Measurements from ENCODE around the gene STYK1.

The STYK1 gene

DNA sequence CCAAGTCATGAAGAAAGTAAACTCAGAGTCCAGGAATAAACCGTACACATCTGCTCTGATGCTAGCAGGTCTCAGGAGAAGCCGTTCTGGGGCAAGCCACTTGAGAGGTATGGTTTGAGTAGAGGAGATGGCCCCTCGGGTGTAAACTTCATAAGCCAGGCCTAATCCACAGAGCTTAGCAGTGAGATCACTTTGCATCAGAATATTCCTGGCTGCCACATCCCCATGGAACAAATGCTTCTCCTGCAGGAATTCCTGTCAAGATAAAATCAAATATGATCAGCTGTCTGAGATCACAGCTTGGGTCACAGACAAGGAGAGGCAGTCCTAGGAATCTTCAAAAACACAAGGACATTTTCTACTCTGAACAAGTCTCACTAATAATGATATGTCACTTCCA is 49.2 kb downstream of the STYK1 start:
- Histone ChIP-seq H3K36me3 (no peaks in the 10 kb centered on the region), H3K27me3 (peaks cover 43% of the 10 kb centered on the region), H3K9me3 (no peaks in the 10 kb centered on the region), H3K4me1 (no peaks in the 10 kb centered on the region), H3K4me3 (ENCODE audit: low read depth, low read length) (no peak overlapping the region)
- DNase-seq, result no peak
- TF ChIP-seq, protein P1, sequence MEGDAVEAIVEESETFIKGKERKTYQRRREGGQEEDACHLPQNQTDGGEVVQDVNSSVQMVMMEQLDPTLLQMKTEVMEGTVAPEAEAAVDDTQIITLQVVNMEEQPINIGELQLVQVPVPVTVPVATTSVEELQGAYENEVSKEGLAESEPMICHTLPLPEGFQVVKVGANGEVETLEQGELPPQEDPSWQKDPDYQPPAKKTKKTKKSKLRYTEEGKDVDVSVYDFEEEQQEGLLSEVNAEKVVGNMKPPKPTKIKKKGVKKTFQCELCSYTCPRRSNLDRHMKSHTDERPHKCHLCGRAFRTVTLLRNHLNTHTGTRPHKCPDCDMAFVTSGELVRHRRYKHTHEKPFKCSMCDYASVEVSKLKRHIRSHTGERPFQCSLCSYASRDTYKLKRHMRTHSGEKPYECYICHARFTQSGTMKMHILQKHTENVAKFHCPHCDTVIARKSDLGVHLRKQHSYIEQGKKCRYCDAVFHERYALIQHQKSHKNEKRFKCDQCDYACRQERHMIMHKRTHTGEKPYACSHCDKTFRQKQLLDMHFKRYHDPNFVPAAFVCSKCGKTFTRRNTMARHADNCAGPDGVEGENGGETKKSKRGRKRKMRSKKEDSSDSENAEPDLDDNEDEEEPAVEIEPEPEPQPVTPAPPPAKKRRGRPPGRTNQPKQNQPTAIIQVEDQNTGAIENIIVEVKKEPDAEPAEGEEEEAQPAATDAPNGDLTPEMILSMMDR (IDR thresholded peaks at IDR 0.05; ENCODE audit: low read depth, low read length), result no peak

DNA sequence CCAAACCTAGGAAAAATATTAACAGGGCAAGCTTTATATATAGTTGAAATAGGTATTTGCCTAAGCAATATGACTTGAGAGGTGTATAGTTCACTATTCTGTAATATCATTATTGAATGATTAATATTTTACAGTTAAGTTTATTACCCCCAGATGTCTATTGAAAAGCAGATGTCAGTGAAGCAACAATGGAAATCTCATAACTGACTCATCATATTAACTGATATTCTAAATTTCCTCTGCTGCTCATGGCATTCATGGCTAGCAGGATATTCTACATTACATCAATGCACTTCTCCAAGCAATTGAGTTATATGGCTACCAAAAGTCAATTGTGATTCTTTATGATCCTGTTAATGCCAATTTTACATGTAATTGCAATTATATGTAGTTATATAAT is 50.7 kb downstream of the STYK1 start:
- TF ChIP-seq, protein P1 (IDR thresholded peaks at IDR 0.05; ENCODE audit: low read depth, low read length), result no peak
- Histone ChIP-seq H3K36me3 (no peaks in the 10 kb centered on the region), H3K4me3 (ENCODE audit: low read depth, low read length) (no peak overlapping the region), H3K27me3 (peaks cover 54% of the 10 kb centered on the region), H3K9me3 (no peaks in the 10 kb centered on the region), H3K4me1 (no peaks in the 10 kb centered on the region)
- DNase-seq, result no peak

DNA sequence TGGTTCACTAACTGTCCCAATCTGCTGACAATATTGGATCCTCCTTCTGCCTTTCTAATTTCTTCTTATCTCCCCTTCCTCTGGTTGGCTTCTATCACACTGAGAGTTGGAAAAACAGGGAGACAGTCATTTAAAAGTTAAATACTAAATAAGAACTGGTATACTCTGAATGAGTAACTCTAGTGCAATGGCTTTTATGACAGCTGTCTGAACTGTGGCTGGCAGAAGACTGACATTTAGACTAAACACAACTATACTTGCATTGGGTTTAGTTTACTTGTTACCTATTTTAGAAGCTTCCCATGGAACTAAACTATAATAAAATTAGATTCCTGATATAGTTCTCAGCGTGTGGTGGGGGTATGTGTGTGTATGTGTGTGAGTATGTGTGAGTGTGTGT is 52.6 kb downstream of the STYK1 start:
- Histone ChIP-seq H3K4me3 (ENCODE audit: low read depth, low read length) (no peak overlapping the region), H3K36me3 (no peaks in the 10 kb centered on the region), H3K9me3 (no peaks in the 10 kb centered on the region), H3K27me3 (peaks cover 68% of the 10 kb centered on the region), H3K4me1 (no peaks in the 10 kb centered on the region)
- no peak for DNase-seq
- TF ChIP-seq, protein P1 (IDR thresholded peaks at IDR 0.05; ENCODE audit: low read depth, low read length), result no peak

DNA sequence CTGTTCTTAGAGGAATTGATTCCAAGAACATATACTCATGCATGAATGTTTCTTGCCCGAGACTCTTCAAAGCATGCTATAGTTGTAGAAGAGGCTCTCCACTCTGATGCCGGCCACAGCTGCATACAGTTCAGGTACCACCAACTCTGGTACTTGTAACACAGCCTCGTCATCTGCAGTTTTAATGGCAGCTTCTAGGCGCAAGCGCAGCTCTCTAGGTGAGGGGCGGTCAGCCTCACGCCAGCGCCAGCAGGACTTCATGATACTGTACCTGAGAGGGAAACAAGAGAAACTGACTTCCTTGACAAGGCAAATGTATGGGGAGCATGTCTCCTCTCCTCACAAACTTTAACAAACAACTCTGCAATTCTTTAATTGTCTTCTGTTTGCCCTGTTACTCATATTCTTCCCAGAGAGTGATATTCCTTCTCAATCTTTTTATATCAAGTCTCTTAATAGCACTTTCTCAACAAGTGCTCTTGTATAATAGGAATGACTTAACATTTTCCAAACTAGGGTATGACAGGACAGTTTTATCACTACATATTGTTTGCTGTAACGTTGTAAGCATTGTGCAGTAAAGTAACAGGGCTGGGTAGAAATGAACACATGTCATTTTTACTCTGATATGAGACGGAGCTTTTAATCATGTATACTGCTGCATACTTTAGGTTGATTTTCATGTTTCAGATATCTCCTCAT is 53.6 kb downstream of the STYK1 start:
- TF ChIP-seq, protein P1 (IDR thresholded peaks at IDR 0.05; ENCODE audit: low read depth, low read length), result no peak
- Histone ChIP-seq H3K9me3 (no peaks in the 10 kb centered on the region), H3K27me3 (peaks cover 69% of the 10 kb centered on the region), H3K4me1 (no peaks in the 10 kb centered on the region), H3K4me3 (ENCODE audit: low read depth, low read length) (no peak overlapping the region), H3K36me3 (no peaks in the 10 kb centered on the region)
- no peak for DNase-seq

DNA sequence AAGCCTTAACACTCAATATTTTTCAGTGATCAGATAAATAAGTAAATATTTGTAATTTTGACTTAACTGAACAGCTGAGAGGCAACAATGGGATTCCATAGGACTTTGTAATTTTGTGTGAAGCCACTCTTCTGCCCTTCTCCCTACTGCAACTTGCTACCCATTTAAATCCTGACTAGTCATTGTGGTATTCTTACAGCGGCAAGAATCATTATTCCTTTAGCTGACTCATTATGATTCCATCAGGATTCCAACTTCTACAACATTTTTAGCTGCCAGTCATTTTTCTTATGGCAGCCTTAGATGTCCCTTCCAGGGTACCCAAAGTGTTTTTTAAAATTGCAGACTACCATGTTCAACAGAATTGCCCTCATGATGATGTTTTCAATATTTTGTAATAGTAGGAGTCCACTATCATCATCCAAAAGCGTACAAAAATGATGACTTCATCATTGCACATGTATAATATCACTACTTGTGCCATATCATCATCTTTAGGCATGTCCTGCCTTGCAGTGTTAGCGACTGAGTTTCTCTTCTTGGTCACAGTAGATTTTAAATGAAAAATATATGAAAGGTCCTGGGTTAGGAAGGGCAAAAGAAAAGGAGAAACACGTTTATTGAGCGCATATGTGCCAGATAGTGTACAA is 55.4 kb downstream of the STYK1 start:
- H3K36me3 ChIP-seq, result no peaks in the 10 kb centered on the region
- H3K9me3 ChIP-seq, result no peaks in the 10 kb centered on the region
- no peaks in the 10 kb centered on the region for H3K4me1 ChIP-seq
- DNase-seq, result no peak
- TF ChIP-seq, protein P1 (IDR thresholded peaks at IDR 0.05; ENCODE audit: low read depth, low read length), result no peak
- no peak overlapping the region for H3K4me3 ChIP-seq (ENCODE audit: low read depth, low read length)
- peaks cover 61% of the 10 kb centered on the region for H3K27me3 ChIP-seq

DNA sequence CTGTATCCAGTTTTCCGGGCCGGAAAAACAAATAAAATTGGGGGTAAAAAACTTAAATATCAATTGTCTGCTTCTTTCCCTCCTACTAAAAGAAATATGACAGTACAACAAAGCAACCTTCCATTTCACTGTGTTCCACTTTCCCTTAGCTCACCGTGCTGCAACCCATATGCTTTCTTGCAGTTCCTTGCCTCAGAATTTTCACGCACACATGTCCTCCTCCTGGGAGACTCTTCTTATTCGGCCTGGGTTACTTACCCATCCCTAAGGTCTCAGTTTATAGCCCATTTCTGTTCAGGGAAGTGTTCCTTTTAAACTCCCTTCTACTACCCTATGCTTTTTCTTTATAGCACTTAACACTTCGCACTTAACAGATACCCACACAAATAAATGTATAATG is 56.0 kb downstream of the STYK1 start:
- Histone ChIP-seq H3K27me3 (peaks cover 61% of the 10 kb centered on the region), H3K36me3 (no peaks in the 10 kb centered on the region), H3K4me3 (ENCODE audit: low read depth, low read length) (no peak overlapping the region), H3K4me1 (no peaks in the 10 kb centered on the region), H3K9me3 (no peaks in the 10 kb centered on the region)
- no peak for DNase-seq
- TF ChIP-seq, protein P1 (IDR thresholded peaks at IDR 0.05; ENCODE audit: low read depth, low read length), result no peak
